Activated gamma-delta T cell (primary cell): ENCODE results near the gene KRT1.

Experiments
- DNase-seq: peaks from one replicate; lab custom pipeline; 2025; lab: John Stamatoyannopoulos, UW

The KRT1 gene

DNA sequence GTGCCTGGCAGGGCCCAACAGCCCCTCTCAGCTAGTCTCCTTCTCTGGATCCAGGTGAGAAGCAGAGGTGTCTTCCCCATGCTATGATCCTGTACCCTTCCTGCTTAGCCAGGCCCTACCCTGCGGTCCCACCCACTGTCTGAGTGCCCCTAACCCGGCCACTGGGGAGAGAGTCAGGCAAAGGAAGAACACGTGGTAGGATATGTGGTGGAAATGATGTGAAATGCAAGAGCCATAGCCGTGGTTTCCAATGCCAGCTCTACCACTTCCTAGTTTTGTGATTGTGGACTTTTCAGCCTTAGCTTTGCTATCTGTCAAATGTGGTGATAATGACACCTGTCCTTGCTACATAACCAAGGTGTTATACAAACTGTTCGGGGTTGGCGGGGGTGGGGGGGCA is 44.0 kb downstream of the KRT1 start:
- DNase-seq = no peak

DNA sequence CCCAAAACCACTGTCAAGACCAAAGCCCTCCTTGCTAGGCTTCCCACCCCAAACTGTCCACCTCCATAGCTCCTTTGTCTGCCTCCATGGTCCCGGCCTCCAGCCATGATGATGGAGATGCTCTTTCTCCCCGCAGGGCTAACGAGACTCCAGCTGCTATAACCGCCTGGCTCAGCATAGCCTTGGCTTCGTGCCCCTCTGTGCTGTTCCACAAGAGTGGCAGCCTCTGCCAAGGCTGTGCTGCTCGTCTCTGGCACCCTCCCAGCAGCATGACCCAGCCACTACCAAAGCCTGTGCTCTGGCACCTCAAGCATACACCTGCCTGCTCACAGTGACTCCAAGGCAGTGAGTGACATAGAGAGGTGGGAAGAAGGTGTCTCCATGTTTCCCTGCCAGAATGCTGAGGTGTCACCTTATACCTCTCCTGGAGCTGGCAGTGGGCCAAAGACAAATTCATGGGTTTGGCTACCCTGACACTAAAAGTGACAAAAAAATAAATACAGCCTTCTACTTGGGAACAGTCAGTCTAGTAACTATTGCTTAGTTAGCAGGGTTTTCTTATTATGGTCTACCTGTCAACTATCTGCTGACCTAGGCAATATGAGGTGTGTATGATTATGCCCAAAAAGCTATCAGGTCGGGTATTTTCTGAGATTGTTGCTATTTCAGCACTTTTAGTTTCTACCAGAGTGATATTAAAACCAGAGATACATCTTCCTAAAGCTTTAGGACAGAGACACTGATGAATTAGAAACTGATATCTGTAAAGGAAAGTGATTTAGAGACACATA is 45.7 kb downstream of the KRT1 start:
- no peak for DNase-seq

DNA sequence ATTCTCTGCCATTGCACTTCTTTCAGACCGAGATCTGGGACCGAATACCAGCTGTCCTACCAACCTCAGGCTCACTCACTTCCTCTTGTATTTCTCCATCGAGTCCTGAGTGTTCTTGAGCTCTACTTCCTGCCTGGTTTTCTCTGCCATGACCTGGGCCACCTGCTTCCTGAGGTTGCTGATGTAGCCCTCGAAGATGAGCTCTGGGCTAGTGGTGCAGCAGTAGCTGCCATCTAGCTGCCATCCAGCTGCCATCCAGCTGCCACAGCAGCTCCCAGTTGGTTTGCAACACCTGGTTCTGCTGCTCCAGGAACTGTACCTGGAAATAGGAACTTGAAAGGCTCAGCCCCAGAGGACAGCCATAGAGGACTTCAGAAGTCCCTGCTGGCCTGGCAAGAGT is 46.8 kb downstream of the KRT1 start:
- no peak for DNase-seq

DNA sequence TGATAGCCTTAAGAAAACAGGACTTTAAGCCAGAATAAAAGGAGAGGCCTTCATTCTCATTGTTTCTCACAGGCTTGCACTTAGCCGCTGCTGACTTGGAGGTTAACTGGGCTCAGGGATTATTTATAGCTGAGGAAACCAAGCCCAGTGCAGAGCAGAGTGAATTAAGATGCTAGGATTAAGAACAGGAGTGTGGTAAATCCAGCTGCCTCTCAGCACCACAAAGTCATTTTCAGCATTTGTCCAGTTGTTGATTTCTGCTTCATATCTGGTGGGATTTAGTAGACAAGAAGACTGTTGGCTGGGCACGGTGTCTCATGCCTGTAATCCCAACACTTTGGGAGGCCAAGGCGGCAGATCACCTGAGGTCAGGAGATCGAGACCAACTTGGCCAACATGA is 47.6 kb downstream of the KRT1 start:
- DNase-seq = no peak

DNA sequence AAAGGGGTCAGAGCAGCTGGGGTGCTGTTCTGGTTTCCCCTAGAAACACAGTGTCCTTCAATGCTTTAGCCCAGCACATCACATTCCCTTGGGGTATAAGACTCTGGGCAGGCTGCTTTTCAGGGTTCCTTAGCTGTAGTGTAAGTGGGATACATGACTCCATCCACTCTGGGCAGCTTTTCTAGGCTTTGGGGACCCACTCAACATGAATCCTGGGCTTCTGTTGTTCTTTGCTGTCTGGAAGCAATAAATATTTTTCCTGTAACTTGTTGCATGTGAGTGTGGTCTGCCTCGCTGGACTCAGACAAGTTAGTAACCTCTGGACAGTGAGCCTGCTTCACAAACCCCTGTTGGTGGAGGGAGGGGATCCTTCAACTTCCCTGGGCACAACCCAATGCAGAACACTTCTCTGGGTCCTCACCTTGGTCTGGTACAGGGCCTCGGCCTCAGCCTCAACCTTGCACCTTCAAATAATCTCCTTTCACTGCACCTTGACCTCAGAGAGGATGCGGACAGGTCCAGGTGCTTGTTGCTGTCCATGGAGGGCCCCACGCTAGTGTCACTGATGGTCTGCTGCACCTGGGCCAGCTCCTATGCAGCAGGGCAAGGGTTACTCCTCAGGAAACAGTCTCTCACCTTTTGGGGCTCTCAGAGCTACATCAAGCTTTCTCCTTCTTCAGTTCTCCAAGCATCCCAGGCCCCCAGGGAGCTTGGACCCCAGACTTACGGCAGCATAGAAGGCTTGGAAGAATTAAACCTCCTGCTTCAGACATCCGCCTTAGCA is 48.3 kb downstream of the KRT1 start:
- no peak for DNase-seq

DNA sequence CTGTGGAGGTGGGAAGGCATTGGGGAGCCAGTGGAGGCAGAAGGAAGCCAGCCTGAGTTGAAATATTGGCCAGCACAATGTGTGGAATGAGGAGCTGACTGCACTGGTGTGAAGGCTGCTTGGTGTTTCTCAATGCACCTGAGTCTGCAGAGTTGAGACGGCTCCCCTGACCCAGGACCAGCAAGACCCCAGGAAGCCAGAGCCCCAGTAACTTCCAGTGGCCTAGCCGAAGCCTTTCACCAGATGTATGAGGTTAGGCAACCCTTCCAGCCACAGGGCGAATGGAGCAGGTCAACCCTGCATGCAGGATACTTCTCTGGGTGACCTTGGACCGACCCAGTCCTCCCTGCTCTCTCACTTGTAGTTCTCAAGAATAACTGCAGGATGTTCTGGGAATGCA is 48.9 kb downstream of the KRT1 start:
- DNase-seq = no peak

DNA sequence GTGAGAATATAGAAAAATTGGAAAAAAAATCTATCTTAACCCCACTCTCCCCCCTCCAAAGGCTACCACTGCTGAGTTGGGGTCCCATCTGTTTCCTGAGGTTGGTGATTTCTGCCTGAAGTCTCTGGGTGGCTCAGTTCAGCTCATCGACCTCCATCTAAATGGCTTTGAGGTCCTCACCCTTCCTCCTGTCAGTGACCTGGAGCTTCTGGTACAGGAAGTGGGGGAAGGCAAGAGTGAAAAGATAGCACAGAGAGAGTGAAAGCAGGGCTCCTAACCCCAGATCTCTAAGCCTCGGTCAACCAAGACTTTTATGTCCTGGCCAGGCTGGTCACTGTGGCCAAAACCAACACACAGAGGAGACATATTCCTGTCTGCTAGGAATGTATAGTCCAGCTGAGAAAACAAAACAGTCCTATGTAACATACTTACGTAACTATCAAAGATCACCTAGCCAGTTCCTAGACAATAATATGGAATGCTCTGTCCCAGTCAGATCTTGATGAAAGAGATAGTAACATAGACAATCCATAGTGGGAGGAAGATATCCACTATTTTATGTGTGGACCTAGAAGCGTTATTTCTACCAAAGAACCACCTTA is 49.5 kb downstream of the KRT1 start:
- no peak for DNase-seq

DNA sequence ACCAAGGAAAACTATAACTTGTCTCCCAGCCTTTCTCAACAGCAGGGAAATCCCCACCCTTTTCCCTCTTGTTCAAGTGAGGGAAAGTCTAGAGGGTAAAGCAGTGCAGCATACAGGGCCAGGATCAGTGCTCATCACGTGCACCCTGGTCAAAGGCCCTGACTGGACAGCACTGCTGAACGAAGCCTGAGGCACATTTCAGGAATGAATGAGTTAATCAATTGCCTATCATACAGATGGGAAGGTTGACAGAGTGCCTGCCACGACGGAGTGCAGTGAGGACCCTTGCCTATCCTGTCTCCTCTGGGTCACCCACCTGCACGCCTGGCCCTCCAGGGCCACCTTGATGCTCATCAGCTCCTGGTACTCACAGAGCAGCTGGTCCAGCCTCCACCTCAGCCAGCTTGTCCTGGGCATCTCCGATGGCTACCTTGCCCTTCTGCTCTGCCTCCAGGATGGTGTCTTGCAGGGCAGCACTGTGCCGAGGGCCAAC is 50.2 kb downstream of the KRT1 start:
- DNase-seq = no peak

DNA sequence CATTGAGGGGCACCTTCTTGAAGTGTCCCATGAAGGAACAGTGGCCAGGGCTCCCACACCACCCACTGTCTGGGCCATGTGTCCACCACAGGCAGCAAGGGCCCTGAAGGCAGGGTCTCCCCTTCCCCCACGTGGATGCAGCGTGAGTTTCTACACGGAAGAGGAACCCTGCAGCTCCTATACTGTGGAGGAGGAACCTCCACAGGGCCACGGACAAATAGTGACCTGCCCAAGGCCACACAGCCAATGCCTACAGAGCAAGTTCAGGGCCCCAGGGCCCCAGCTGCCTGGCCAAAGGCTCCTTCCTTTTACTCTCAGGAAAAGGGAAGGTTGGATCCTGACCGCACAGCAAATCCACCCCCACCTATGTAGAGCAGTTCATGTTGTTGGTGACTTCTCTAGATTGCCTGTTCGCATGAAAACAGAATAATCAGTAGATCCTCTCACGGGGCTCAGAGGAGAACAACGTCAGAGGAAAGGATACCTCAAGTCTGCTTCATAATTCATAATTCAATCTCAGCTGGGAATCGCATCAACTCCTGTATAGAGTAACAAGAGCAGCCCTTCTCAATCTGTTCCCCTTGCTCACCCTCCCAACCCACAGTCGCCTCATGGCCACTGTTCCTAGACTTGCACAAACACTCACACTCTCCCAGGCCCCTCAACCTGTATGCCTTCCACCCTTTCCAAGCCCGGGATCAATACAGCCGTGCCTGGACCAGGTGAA is 50.8 kb downstream of the KRT1 start:
- DNase-seq = no peak

DNA sequence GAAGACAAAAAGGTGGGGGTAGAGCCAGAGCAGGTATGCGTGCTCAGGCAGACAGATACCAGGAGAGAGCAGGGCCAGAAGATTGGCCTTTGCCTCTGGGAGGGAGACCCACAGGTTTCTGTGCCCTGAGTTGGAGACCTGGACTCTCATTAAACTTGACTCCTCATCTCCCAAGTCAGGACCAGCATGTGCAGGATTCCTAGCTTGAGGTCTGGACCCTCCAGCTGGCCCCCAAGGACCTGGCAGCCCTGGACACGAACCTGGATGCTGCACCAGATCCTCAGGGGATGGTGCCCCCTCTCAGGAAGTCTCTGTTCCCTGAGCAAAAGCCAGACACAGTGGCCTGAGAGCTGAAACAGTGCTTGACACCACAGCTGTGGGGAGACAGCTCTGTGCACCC is 51.4 kb downstream of the KRT1 start:
- no peak for DNase-seq

DNA sequence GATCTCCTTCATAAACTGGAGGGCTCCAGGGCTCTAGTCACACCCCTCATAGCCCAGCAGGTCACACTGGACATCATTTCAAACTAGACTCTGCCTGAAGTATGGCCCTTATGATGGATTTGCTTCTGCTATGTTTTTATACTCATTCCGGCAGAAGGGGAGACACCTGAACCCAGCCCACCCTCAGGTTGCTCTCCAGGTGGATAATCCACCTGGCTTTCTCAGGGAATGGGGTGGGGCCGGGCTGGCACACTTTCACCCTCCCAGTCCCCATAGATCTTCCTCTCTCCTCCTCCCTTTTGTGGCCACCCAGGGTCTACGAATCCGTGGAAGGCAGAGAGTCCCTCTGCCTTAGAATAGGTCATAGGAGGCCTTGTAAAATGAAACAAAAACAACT is 52.1 kb downstream of the KRT1 start:
- no peak for DNase-seq

DNA sequence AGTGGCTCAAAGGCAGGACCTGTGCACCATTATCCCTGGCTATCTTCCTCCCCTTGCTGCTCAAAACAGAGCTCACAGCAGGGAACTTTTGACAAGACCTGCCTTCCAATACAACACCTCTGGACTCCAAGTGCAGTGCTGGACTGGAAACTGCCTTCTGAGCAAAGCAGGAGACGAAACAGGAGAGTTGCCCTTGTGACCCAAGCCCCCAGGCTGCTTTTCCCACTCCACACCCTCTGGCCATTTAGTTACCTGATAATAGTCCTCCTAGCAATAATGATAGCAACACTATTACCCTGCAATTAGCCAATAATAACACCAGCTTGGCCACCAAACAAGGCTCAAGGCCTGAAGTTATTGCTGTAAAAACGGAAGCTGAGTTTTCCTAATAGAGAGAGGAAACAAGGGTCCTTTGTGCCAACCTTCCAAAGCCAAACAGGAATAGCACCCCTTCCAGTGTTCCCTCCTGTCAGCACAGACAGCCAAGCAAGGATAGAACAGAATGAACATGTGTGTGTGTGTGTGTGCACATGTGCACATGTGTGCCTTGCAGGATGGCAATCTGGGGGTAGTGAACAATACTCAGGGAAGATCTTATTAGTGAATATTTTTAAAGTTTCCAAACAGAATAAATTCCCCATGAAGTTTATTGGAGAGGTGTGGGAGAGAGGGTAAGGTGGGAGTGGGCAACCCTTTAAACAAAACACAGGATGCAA is 52.7 kb downstream of the KRT1 start:
- no peak for DNase-seq
